HG03095 (cell line): Measurements from ENCODE around the gene ATP9A.
"Not testable (repeated sequence)": the region's sequence is repeated elsewhere in the genome, so short reads cannot be mapped to it uniquely, and the experiment has no call there.

Experiments
- ATAC-seq: cut with Tn5 transposase; IDR thresholded peaks from one replicate; pipeline ENCODE4 v1.9.1; 2021; ENCODE audit warnings: moderate library complexity; ENCODE audit not compliant: unreplicated experiment

Gene ATP9A

GRCh38 chr20:51583499-51583898 is 184.7 kb downstream of the ATP9A start:
- no peak for ATAC-seq

- no peak for ATAC-seq
Observed at GRCh38 chr20:51583073-51583472, 185.1 kb downstream of the ATP9A start.

DNA sequence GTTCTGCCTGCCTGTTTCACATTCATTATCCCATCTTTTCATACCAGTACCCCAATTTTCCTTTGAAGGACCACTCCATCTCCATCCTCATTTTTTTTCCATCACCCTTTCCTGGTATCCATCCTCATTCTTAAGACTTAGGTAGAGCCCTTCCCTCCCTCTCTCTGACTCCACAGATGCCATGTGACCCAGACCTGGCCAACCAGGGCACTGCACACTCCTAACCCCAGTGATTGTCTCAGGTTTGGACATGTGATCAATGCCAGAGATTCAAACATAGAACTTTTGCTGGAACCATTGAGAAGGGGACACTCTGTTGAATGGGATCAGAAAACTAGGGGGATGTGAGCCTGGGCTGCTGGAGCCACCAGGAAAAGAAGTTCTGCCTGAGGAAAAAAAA is 186.6 kb downstream of the ATP9A start:
- no peak for ATAC-seq

DNA sequence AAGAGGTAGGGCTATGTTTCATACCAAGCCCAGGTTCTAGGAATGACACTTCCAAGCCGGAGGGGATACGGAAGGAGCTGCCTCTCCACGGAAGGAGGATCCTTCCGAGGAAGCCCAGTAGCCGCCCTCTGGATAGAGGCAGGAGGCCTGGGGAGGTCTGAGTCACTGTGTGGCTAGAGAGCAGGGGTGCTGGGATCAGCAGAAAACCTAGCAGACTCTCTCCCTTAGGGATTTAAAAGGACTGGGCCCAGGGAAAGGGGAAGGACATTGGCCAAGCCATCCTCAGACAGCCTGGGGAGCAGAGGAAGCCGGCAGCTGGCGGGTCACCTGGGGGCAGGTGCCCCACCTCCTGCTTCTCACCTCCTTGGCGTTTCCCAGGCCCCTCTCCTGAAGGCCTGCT is 189.1 kb downstream of the ATP9A start:
- no peak for ATAC-seq

- ATAC-seq: no peak
Observed at GRCh38 chr20:51578145-51578459, 190.1 kb downstream of the ATP9A start.

GRCh38 chr20:51577432-51578144 is 190.6 kb downstream of the ATP9A start:
- ATAC-seq: no peak

DNA sequence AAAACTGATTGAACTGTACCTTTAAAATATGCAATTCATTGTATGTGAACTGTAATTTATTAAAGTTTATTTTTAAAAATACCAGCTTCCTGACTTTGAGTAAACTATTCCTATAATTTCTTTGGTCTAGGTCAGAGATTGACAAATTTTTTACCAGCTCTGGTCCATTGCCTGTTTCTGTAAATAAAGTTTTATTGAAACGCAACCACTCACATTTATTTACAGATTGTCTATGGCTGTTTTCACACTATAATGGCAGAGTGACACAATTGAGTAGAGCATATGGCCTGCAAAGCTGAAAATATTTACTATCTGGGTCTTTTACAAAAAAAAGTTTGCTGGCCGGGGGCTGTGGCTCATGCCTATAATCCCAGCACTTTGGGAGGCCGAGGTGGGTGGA is 192.7 kb downstream of the ATP9A start:
- ATAC-seq: no peak

GRCh38 chr20:51574248-51575033 is 193.7 kb downstream of the ATP9A start:
- no peak for ATAC-seq

- ATAC-seq: no peak
Observed at GRCh38 chr20:51573576-51574243, 194.5 kb downstream of the ATP9A start.

DNA sequence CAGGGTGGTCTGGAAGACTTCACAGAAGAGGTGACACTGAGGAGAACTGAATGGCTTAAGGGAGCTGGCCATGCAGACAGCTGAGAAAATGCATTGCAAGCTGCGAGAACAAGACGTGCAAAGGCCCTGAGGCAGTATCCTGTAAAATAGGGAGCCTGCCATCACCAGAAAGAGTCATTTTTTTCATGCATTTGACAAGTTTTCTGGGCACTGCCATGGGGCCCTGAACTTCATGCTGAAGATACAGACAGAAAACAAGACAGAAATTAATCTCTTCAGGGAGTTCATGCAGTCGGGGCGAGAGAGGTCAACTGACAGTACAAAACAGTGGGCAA is 196.8 kb downstream of the ATP9A start:
- no peak for ATAC-seq

- no peak for ATAC-seq
Observed at GRCh38 chr20:51570739-51571459, 197.3 kb downstream of the ATP9A start.

DNA sequence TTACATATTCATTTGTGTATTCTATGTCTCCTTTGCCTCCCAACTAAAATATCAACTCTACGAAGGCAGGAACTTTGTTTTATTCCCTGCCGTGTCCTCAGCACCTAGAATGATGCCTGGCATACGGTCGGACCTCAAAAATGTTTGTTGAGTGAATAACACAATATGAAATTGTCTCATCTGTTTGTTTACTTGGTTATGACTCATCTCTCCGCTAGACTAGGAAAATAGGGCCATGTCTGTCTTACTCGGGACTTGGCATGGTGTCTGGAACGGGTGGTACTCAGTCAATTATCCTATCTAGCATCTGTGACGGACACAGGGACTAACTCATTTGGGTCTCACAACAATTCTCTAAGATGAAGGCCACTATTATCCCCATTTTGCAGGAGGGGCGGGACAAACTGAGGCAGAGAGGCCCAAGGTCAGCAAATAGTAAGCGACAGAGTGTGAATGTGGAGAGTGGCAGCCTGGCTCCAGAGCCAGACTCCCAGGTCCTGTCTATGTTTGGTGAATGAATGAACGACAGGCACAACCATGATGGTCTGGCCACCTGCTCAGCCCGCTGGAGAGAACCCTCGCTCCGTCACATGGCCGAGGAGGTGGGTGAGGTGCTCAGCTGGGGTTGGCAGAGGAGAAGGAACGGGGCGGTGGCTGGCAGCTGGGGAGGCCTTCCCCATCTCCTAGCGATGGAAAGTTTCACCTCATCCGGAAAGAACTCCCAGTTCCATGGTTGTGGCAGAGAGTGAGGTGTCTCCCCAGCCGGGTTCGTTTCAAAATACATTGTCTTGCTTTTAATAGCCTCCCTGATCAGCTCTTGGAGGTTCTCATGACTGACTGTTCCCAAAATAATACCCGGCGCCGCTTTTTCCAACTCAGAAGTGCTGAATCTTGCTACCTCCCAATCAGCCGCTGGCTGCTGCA is 198.1 kb downstream of the ATP9A start:
- no peak for ATAC-seq

GRCh38 chr20:51568533-51568932 is 199.7 kb downstream of the ATP9A start:
- ATAC-seq: not testable (repeated sequence)

GRCh38 chr20:51567622-51568021 is 200.6 kb downstream of the ATP9A start:
- no peak for ATAC-seq

DNA sequence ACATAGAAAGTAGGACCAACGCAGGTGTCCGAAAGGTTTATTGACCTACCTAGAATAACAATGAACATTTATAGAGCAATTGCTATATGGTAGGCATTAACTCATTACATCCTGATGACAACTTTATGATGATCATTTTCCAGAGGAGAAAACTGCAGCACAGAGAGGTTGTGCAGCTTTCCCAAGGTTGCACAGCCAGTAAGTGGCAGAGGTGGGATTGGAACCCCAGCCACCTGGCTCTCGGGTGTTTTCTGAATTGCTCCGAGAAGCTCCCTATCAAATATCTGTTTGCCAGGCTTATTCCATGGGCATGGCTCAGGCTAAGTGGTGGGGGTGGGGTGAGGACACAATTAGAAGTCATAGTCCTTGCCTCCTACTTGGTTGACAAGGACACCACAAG is 201.6 kb downstream of the ATP9A start:
- ATAC-seq: no peak

DNA sequence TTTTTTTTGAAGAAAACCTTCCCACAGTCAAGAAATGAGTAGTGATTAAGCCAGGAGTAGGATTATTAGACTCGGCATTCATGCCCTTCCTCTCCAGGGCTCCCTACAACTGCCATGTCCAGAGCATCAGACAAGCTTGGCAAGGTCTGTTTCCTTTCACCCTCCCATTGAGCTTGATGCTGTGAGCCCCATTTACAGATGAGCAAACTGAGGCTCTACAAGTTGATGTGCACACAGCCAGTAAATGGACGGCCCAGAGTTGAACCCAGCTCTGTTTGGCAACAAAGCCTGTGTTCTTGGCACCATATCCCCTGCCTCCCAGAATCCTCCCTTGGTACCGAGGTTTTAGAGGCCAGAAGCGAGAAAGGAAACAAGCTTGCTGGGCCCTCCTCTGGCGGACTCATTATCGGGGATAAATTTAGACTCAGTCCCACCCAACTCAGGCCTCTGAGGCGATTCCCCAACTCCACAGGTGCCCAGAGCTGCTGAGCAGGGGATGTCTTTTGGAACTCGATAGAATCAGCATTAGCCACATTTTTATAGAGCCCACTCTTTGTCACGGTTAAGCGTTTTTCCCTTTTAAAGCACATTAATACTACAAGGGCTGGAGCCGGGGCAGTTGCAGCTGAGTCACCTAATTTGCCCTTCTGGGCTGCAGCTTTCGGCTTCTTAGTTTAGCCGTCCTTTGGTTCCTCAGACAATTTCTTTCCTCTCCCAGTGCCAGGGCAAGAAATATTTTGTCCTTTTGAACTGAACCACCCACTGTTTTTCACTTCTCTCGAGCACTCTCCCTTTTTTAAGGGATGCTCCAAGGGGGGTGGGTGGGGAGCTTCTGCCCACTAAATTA is 202.7 kb downstream of the ATP9A start:
- ATAC-seq: no peak

DNA sequence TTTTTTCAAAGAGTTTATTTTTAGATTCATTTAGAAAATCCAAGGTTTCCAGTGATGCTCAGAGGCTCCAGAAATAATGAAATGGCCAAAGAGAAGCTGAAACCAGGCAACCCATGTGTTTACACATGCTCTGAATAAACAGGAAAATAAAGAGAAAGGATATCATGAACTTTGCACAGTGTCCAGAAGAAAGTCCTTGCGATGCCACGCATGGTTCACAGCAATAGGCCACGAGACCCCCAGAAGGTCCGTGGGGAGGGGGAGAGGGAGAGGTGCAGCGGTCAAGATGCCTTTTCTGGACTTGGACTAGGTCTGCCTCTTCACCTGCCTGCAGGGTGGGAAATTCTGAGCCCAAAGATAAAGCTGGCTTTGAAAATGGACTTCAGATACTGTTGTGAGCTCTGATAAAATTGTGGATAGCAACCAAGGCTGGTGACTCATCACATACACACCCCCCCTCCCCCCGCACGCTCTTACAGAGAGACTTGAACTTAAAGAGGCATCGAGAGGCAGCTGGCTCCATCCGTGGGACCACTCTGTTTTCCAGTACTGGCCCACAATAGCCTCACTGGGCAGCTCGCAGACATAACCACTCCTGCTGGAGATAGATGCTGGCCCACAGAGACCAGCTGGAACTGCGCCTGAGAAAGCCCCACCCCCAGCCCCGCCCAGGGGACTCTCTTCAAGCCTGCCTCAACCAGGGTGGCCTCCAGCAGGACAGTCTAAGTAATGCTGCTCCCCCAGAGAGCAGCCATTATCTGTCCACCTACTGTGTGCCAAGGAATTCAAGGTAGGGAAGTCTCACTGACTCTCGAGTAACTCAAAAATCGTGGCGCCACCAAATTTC is 204.5 kb downstream of the ATP9A start:
- no peak for ATAC-seq

- no peak for ATAC-seq
Observed at GRCh38 chr20:51563174-51563485, 205.1 kb downstream of the ATP9A start.
